DOHH2 (cell line): ENCODE results near the gene SGPL1.

Experiments used
- CTCF ChIP-seq: fragments of 200-600 bp; sonication (generic); IDR thresholded peaks from one replicate; pipeline ENCODE4 v1.5.1; 2014; ENCODE audit warnings: antibody characterized with exemption, mild to moderate bottlenecking, low read depth, low read length; ENCODE audit not compliant: poor library complexity, severe bottlenecking
- EZH2phosphoT487 ChIP-seq: fragments of 200-600 bp; sonication (generic); IDR thresholded peaks from 2 replicates; pipeline ENCODE4 v1.6.1; 2017; ENCODE audit warnings: borderline replicate concordance, mild to moderate bottlenecking, antibody characterized with exemption, low read length, moderate library complexity, mixed read lengths

- TF ChIP-seq CTCF (no peak), EZH2phosphoT487 (no peak)
Observed at GRCh38 chr10:70885481-70885880, 69.7 kb downstream of the SGPL1 start.
